ENCODE measurements around the gene PLPPR1.

DNA sequence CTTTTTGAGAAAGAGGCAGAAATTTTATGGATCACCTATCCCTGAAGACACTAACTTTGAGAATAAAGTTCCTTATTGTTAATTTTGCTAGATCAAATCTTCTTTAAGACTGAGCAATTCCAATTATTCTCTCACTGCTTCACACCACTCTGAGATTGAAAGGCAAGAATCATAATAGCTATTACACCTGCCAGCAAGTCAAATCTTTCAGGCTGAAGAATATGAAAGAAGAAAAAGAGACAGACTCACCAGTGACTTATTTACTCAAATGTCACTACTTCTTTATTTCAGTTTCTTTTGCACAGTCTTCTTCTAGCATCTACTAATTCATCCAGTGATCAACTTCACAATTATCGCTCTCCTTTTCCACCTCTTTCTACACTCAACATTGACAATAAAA is 35.9 kb upstream of the PLPPR1 start:
- TF ChIP-seq, protein P1, sequence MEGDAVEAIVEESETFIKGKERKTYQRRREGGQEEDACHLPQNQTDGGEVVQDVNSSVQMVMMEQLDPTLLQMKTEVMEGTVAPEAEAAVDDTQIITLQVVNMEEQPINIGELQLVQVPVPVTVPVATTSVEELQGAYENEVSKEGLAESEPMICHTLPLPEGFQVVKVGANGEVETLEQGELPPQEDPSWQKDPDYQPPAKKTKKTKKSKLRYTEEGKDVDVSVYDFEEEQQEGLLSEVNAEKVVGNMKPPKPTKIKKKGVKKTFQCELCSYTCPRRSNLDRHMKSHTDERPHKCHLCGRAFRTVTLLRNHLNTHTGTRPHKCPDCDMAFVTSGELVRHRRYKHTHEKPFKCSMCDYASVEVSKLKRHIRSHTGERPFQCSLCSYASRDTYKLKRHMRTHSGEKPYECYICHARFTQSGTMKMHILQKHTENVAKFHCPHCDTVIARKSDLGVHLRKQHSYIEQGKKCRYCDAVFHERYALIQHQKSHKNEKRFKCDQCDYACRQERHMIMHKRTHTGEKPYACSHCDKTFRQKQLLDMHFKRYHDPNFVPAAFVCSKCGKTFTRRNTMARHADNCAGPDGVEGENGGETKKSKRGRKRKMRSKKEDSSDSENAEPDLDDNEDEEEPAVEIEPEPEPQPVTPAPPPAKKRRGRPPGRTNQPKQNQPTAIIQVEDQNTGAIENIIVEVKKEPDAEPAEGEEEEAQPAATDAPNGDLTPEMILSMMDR (IDR thresholded peaks at IDR 0.05): no peak
- TF ChIP-seq ZFX (IDR thresholded peaks at IDR 0.05; ENCODE audit: borderline replicate concordance): no peak
